WERI-Rb-1 (cell line): ENCODE data around the gene CATSPER3.
"Not testable (repeated sequence)": the region's sequence is repeated elsewhere in the genome, so short reads cannot be mapped to it uniquely, and the experiment has no call there.

ENCODE experiments used
- DNase-seq: peaks from one replicate; pipeline ENCODE4 v3.0.0-alpha.2; 2020
- H3K27ac ChIP-seq: fragments of 250-450 bp; sonication (Bioruptor Pico); 2 replicates; pipeline ENCODE4 v1.5.1; 2020; ENCODE audit warnings: mild to moderate bottlenecking, moderate library complexity
- H3K27me3 ChIP-seq: fragments of 250-450 bp; sonication (Bioruptor Pico); 2 replicates; pipeline ENCODE4 v1.5.1; 2021; ENCODE audit warnings: mild to moderate bottlenecking, low read depth, moderate library complexity; ENCODE audit not compliant: insufficient read depth, severe bottlenecking
- H3K36me3 ChIP-seq: fragments of 250-450 bp; sonication (Bioruptor Pico); 2 replicates; pipeline ENCODE4 v1.5.1; 2020; ENCODE audit warnings: mild to moderate bottlenecking, moderate library complexity
- H3K4me3 ChIP-seq: 2 replicates; pipeline ENCODE4 v1.5.1; 2011; ENCODE audit warnings: low read depth, mild to moderate bottlenecking, control low read depth, low read length
- H3K9me3 ChIP-seq: fragments of 250-450 bp; sonication (Bioruptor Pico); 2 replicates; pipeline ENCODE4 v1.5.1; 2021; ENCODE audit warnings: mild to moderate bottlenecking, moderate library complexity; ENCODE audit not compliant: severe bottlenecking
- TF ChIP-seq, protein P1 (sequence below): IDR thresholded peaks from 2 replicates; pipeline ENCODE4 v1.5.1; 2011; ENCODE audit warnings: low read depth, mild to moderate bottlenecking, control low read depth, inconsistent platforms, low read length

CATSPER3 gene

DNA sequence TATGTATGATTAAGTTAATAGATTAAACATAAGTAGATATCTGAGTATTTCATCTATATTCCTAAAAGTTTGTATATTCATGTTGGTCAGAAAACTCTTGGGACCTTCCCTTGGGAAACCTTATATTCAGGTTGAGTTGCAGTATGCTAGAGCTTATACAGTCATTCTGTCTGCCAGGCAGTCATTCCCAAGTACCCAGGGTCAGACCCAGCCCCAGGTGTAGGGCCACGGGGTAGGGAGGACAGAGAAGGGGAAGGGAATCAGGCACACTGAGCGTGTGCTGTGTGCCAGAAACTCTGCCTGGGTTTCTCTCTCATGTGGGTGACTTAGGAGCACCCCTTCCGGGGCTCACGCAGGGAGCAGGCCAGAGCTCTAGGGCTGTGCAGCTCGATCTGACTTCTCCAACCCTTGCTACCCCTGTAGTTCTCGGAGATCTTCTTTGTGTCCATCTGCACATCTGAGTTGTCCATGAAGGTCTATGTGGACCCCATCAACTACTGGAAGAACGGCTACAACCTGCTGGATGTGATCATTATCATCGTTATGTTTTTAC lies 28.2 kb downstream of the CATSPER3 start:
- Histone ChIP-seq H3K27ac (no peak overlapping the region), H3K27me3 (no peaks in the 10 kb centered on the region), H3K36me3 (no peaks in the 10 kb centered on the region), H3K9me3 (peaks cover 4% of the 10 kb centered on the region), H3K4me3 (no peak overlapping the region)
- no peak for DNase-seq
- TF ChIP-seq, protein P1, sequence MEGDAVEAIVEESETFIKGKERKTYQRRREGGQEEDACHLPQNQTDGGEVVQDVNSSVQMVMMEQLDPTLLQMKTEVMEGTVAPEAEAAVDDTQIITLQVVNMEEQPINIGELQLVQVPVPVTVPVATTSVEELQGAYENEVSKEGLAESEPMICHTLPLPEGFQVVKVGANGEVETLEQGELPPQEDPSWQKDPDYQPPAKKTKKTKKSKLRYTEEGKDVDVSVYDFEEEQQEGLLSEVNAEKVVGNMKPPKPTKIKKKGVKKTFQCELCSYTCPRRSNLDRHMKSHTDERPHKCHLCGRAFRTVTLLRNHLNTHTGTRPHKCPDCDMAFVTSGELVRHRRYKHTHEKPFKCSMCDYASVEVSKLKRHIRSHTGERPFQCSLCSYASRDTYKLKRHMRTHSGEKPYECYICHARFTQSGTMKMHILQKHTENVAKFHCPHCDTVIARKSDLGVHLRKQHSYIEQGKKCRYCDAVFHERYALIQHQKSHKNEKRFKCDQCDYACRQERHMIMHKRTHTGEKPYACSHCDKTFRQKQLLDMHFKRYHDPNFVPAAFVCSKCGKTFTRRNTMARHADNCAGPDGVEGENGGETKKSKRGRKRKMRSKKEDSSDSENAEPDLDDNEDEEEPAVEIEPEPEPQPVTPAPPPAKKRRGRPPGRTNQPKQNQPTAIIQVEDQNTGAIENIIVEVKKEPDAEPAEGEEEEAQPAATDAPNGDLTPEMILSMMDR = no peak

DNA sequence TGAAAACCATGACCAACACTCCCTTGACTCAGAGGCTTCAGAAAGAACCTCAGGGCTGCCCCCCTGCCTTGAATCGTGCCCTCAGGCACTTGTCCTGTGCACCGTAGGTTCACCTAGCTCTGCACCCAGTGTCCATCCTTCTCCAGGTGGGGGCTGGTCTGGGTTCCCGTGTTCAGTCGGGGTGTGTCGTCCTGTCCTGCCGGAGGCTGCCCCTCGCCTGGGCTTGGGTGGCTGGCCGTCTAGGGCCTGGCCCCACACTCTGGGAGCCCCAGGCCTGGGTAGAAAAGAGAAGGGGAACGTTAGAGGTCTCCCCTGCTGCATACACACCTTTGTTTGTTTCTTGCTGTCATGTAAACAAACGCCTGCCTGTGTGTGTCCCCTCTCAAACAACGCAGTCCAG lies 29.3 kb downstream of the CATSPER3 start:
- Histone ChIP-seq H3K4me3 (no peak overlapping the region), H3K36me3 (no peaks in the 10 kb centered on the region), H3K9me3 (peaks cover 4% of the 10 kb centered on the region), H3K27me3 (no peaks in the 10 kb centered on the region), H3K27ac (no peak overlapping the region)
- TF ChIP-seq, protein P1 = no peak
- no peak for DNase-seq

GRCh38 chr5:134998068-134998467 lies 30.4 kb downstream of the CATSPER3 start:
- not testable (repeated sequence) for H3K9me3 ChIP-seq, H3K36me3 ChIP-seq, H3K27me3 ChIP-seq, H3K27ac ChIP-seq, H3K4me3 ChIP-seq, DNase-seq

DNA sequence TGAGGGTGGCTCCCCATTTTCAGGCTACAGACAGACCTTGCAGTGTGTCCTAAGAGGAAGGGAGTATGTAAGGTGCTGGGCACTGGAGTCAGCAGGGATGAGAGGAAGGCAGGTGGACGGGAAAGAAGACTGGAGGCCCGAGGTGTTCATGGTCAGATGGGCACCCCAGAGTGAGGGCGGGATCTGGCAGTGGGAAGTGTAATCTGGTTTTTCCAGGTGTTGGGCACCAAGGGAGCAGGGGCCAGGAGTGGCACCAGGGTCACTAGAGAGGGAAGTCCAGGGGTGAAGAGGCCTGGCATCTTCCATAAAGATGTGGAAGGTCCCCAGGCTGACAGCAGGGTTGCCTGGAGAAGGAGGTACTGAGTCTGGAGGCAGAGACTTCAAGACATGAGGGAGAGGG lies 36.7 kb downstream of the CATSPER3 start:
- TF ChIP-seq, protein P1 = no peak
- Histone ChIP-seq H3K36me3 (peaks cover 3% of the 10 kb centered on the region; the same call in 1 of the 2 replicates), H3K9me3 (peaks cover 5% of the 10 kb centered on the region), H3K27me3 (no peaks in the 10 kb centered on the region), H3K4me3 (no peak overlapping the region), H3K27ac (no peak overlapping the region)
- DNase-seq = no peak

- no peak for DNase-seq
- Histone ChIP-seq H3K27ac (no peak overlapping the region), H3K4me3 (no peak overlapping the region), H3K9me3 (peaks cover 5% of the 10 kb centered on the region), H3K36me3 (peaks cover 3% of the 10 kb centered on the region; the same call in 1 of the 2 replicates), H3K27me3 (no peaks in the 10 kb centered on the region)
- TF ChIP-seq, protein P1 = no peak
Observed at GRCh38 chr5:135005076-135005475, 37.4 kb downstream of the CATSPER3 start.

- Histone ChIP-seq H3K4me3 (no peak overlapping the region), H3K27me3 (no peaks in the 10 kb centered on the region), H3K36me3 (peaks cover 3% of the 10 kb centered on the region; the same call in 1 of the 2 replicates), H3K9me3 (peaks cover 5% of the 10 kb centered on the region), H3K27ac (no peak overlapping the region)
- TF ChIP-seq, protein P1 = no peak
- no peak for DNase-seq
Observed at GRCh38 chr5:135007305-135007704, 39.6 kb downstream of the CATSPER3 start.
